ENCODE results near the gene TMED7. TPM values are rescaled to one million over a fixed set of nuclear protein-coding genes. Genes with fewer than 3 reads are reported as not detected.

Gene TMED7
- polyA plus RNA-seq, 3 donors: 18.2 to 70.1 (median 65.1) TPM

- Histone ChIP-seq H3K4me2 (replicated peaks; ENCODE audit: extremely low read depth, low read length, poor library complexity, severe bottlenecking) (no peak overlapping the region), H4K20me1 (ENCODE audit: insufficient read depth, low read length) (peaks cover 88% of the 10 kb centered on the region), H3K9me3 (replicated peaks in 1 of 2; ENCODE audit: control insufficient read depth in 1 of 2, insufficient read depth in 1 of 2, low read length in 2 of 2) (no peaks in the 10 kb centered on the region), H3K4me3 (replicated peaks in 1 of 3; ENCODE audit: low read depth in 2 of 3, low read length in 3 of 3) (no peak overlapping the region), H2AFZ (ENCODE audit: insufficient read depth, low read depth, low read length, poor library complexity, severe bottlenecking) (no peak overlapping the region), H3K4me1 (ENCODE audit: control insufficient read depth in 1 of 2, insufficient read depth in 2 of 2, low read length in 2 of 2) (no peaks in the 10 kb centered on the region), H3K79me2 (ENCODE audit: insufficient read depth, low read length) (peaks cover 37% of the 10 kb centered on the region), H3K36me3 (replicated peaks in 1 of 2; ENCODE audit: control insufficient read depth in 1 of 2, insufficient read depth in 2 of 2, low read length in 2 of 2) (peaks cover 12 to 48% of the 10 kb centered on the region in 2 donors), H3K27me3 (ENCODE audit: control insufficient read depth in 2 of 2, insufficient read depth in 2 of 2, low read length in 2 of 2) (no peaks in the 10 kb centered on the region), H3K9ac (ENCODE audit: insufficient read depth, low read length, poor library complexity, severe bottlenecking) (no peak overlapping the region), H3K27ac (ENCODE audit: low read depth in 1 of 2, low read length in 2 of 2) (no peak overlapping the region)
- intact Hi-C loops (cut with micrococcal nuclease): loop anchor here in 1 of 2 donors (10.0 kb wide), 1 partner anchor 46 kb away; no protein-coding TSS in a partner anchor
- Mint-ChIP-seq H3K4me1 (peaks cover 10% of the 10 kb centered on the region), H3K27me3 (ENCODE audit: low read depth in 3 of 3) (peaks cover 0 to 3% (median 2%) of the 10 kb centered on the region in 3 donors), H3K27ac (no peak overlapping the region), H3K4me3 (no peak overlapping the region), H3K9me3 (peaks cover 0 to 7% (median 3%) of the 10 kb centered on the region in 7 donors), H3K36me3 (peaks cover 43 to 45% of the 10 kb centered on the region in 2 donors)
- no peak for TF ChIP-seq CTCF (IDR thresholded peaks at IDR 0.05)
- 100% methylated on average over 1 of the region's 2 CpGs for WGBS (ENCODE audit: insufficient coverage)
- DNase-seq: no peak
Measured at GRCh38 chr5:115580941-115581340, 44.9 kb downstream of the TMED7 start.

GRCh38 chr5:115579747-115580173 lies 46.1 kb downstream of the TMED7 start:
- peaks cover 0 to 7% (median 3%) of the 10 kb centered on the region in 7 donors for H3K9me3 Mint-ChIP-seq
- no peak overlapping the region for H3K4me3 ChIP-seq (replicated peaks in 1 of 3; ENCODE audit: low read depth in 2 of 3, low read length in 3 of 3)
- no peaks in the 10 kb centered on the region for H3K9me3 ChIP-seq (replicated peaks in 1 of 2; ENCODE audit: control insufficient read depth in 1 of 2, insufficient read depth in 1 of 2, low read length in 2 of 2)
- peaks cover 8 to 40% of the 10 kb centered on the region in 2 donors for H3K36me3 ChIP-seq (replicated peaks in 1 of 2; ENCODE audit: control insufficient read depth in 1 of 2, insufficient read depth in 2 of 2, low read length in 2 of 2)
- no peak for TF ChIP-seq CTCF (IDR thresholded peaks at IDR 0.05)
- H3K27ac Mint-ChIP-seq: no peak overlapping the region
- no peak overlapping the region for H3K4me2 ChIP-seq (replicated peaks; ENCODE audit: extremely low read depth, low read length, poor library complexity, severe bottlenecking)
- 0% methylated on average over 1 of the region's 6 CpGs for WGBS (ENCODE audit: insufficient coverage)
- intact Hi-C loops (cut with micrococcal nuclease): loop anchor here in 1 of 2 donors (10.0 kb wide), 1 partner anchor 45 kb away; no protein-coding TSS in a partner anchor
- peaks cover 26% of the 10 kb centered on the region for H3K79me2 ChIP-seq (ENCODE audit: insufficient read depth, low read length)
- peaks cover 10% of the 10 kb centered on the region for H3K4me1 Mint-ChIP-seq
- H4K20me1 ChIP-seq (ENCODE audit: insufficient read depth, low read length): peaks cover 84% of the 10 kb centered on the region
- H3K4me1 ChIP-seq (ENCODE audit: control insufficient read depth in 1 of 2, insufficient read depth in 2 of 2, low read length in 2 of 2): no peaks in the 10 kb centered on the region
- peaks cover 43 to 45% of the 10 kb centered on the region in 2 donors for H3K36me3 Mint-ChIP-seq
- H3K4me3 Mint-ChIP-seq: no peak overlapping the region
- no peak overlapping the region for H3K9ac ChIP-seq (ENCODE audit: insufficient read depth, low read length, poor library complexity, severe bottlenecking)
- DNase-seq: no peak
- H3K27me3 ChIP-seq (ENCODE audit: control insufficient read depth in 2 of 2, insufficient read depth in 2 of 2, low read length in 2 of 2): no peaks in the 10 kb centered on the region
- H3K27me3 Mint-ChIP-seq (ENCODE audit: low read depth in 3 of 3): peaks cover 0 to 3% (median 2%) of the 10 kb centered on the region in 3 donors
- H2AFZ ChIP-seq (ENCODE audit: insufficient read depth, low read depth, low read length, poor library complexity, severe bottlenecking): no peak overlapping the region
- H3K27ac ChIP-seq (ENCODE audit: low read depth in 1 of 2, low read length in 2 of 2): no peak overlapping the region

All from CD14-positive monocyte (primary cell).